Peyer's patch (tissue), 4 donors: ENCODE data around the gene ATP11B.

ENCODE experiments used
- CTCF ChIP-seq, 6 experiments: fragments of 450-650 bp in 4 of 6; fragments of 200-600 bp in 2 of 6; sonication (generic) in 1 of 6; IDR thresholded peaks; one replicate each; pipeline ENCODE4 v1.5.1; 2017 to 2019; ENCODE audit warnings: antibody characterized with exemption in 6 of 6, mild to moderate bottlenecking in 3 of 6, moderate library complexity in 1 of 6
- POLR2A ChIP-seq, 2 donors: fragments of 450-650 bp; IDR thresholded peaks; one replicate each; pipeline ENCODE4 v1.5.1; 2017; ENCODE audit warnings: antibody characterized with exemption in 2 of 2, mild to moderate bottlenecking in 2 of 2, moderate library complexity in 2 of 2

- TF ChIP-seq CTCF (IDR thresholded peaks at IDR 0.05) (no peak), POLR2A (IDR thresholded peaks at IDR 0.05) (no peak)
Observed at GRCh38 chr3:182810574-182811268, 17.4 kb downstream of the ATP11B start.
